GM12878 (cell line): ENCODE data around the gene CREB3L1. TPM values are rescaled to one million over a fixed set of nuclear protein-coding genes. Genes with fewer than 3 reads are reported as not detected.

Experiments used
- ATAC-seq: fragments of 200-7000 bp; cut with Tn5 transposase; 3 replicates; pipeline ENCODE4 v1.9.1; 2020; ENCODE audit warnings: mild to moderate bottlenecking, moderate library complexity
- BruUV-seq: library from RNA; stranded (reverse); fragments of 400-500 nt; replicated peaks from 2 replicates; lab custom pipeline; 2021; lab: Mats Ljungman, UMichigan
- CTCF ChIA-PET: fragments of 300-600 bp; sonication (Branson Sonifier 250); formaldehyde crosslinking; extraction: SDS; loops from one replicate; lab custom pipeline; 2021; ENCODE audit warnings: inconsistent platforms; lab: Yijun Ruan, JAX
- POLR2A ChIA-PET: fragments of 350-600 bp; formaldehyde crosslinking; extraction: SDS; loops from one replicate; lab custom pipeline; 2021; ENCODE audit warnings: inconsistent platforms; lab: Charles Lee
- RAD21 ChIA-PET: fragments of 300-600 bp; sonication (Branson Sonifier 250); formaldehyde crosslinking; loops from one replicate; lab custom pipeline; 2023; ENCODE audit warnings: antibody characterized with exemption; ENCODE audit not compliant: unreplicated experiment; lab: Charles Lee
- SMC1A ChIA-PET: fragments of 300-600 bp; sonication (Branson Sonifier 250); formaldehyde crosslinking; loops from one replicate; lab custom pipeline; 2023; ENCODE audit not compliant: unreplicated experiment, uncharacterized antibody; lab: Charles Lee
- DNase-seq: peaks from one replicate; pipeline ENCODE4 v3.0.0-alpha.2; 2011; ENCODE audit warnings: low read depth, low spot score
- FAIRE-seq: peaks from 3 replicates; lab custom pipeline; 2011; peaks lifted over from hg19 to GRCh38; lab: Jason Lieb, UNC
- H2AFZ ChIP-seq: 2 replicates; pipeline ENCODE4 v1.6.0; 2011; ENCODE audit warnings: low read depth, low read length, control low read depth; ENCODE audit not compliant: control insufficient read depth
- H3K27ac ChIP-seq: 2 replicates; pipeline ENCODE4 v1.5.1; 2011; ENCODE audit warnings: control low read depth; ENCODE audit not compliant: control insufficient read depth, insufficient read depth
- H3K27me3 ChIP-seq, 2 experiments: replicated peaks in 1 of 2; 2 replicates each; pipeline versions ENCODE4 v1.6.0 to v1.6.1; 2011; ENCODE audit warnings: low read length in 1 of 2; ENCODE audit not compliant: control insufficient read depth in 2 of 2, insufficient read depth in 2 of 2
- H3K36me3 ChIP-seq, 2 experiments: 2 replicates each; pipeline ENCODE4 v1.5.1; 2011; ENCODE audit warnings: low read length in 1 of 2; ENCODE audit not compliant: control insufficient read depth in 2 of 2, insufficient read depth in 2 of 2
- H3K4me1 ChIP-seq: 2 replicates; pipeline ENCODE4 v1.6.1; 2011; ENCODE audit warnings: mild to moderate bottlenecking, low read length, moderate library complexity, mixed read lengths; ENCODE audit not compliant: control insufficient read depth, insufficient read depth
- H3K4me2 ChIP-seq: 2 replicates; pipeline ENCODE4 v1.6.0; 2011; ENCODE audit warnings: control low read depth; ENCODE audit not compliant: control insufficient read depth, insufficient read depth
- H3K4me3 ChIP-seq: fragments of 200-600 bp; sonication (generic); 2 replicates; pipeline ENCODE4 v1.5.1; 2016
- H3K79me2 ChIP-seq: 2 replicates; pipeline ENCODE4 v1.6.0; 2011; ENCODE audit warnings: low read length; ENCODE audit not compliant: control insufficient read depth, insufficient read depth
- H3K9ac ChIP-seq: 2 replicates; pipeline ENCODE4 v1.8.0; 2011; ENCODE audit warnings: low read length, control low read depth, mixed read lengths; ENCODE audit not compliant: control insufficient read depth, insufficient read depth
- H3K9me3 ChIP-seq: replicated peaks from 3 replicates; pipeline ENCODE4 v1.5.1; 2011; ENCODE audit warnings: mild to moderate bottlenecking, low read length; ENCODE audit not compliant: control insufficient read depth, insufficient read depth
- H4K20me1 ChIP-seq: 2 replicates; pipeline ENCODE4 v1.6.0; 2011; ENCODE audit not compliant: control insufficient read depth, insufficient read depth
- BCL3 ChIP-seq: IDR thresholded peaks from 2 replicates; pipeline ENCODE4 v1.6.1; 2011; ENCODE audit warnings: borderline replicate concordance, low read depth, mild to moderate bottlenecking, moderate library complexity, low read length; ENCODE audit not compliant: insufficient read depth, poor library complexity, severe bottlenecking
- CHD1 ChIP-seq: IDR thresholded peaks from 2 replicates; pipeline ENCODE4 v1.6.1; 2012; ENCODE audit warnings: low read depth, low read length, improper control_type of control experiment
- CHD4 ChIP-seq: fragments of 200-600 bp; sonication (generic); IDR thresholded peaks from 2 replicates; pipeline ENCODE4 v1.6.1; 2016; ENCODE audit warnings: mild to moderate bottlenecking
- EGR1 ChIP-seq, 2 experiments: IDR thresholded peaks; 1 replicate in 1 of 2; 2 replicates in 1 of 2; pipeline ENCODE4 v1.6.1; 2011 to 2012; ENCODE audit warnings: low read depth in 2 of 2, low read length in 2 of 2, borderline replicate concordance in 1 of 2, mild to moderate bottlenecking in 1 of 2, moderate library complexity in 1 of 2
- FOXM1 ChIP-seq: IDR thresholded peaks from 2 replicates; pipeline ENCODE4 v1.6.1; 2012; ENCODE audit warnings: low read depth, mild to moderate bottlenecking, inconsistent platforms, low read length, moderate library complexity
- MLLT1 ChIP-seq: fragments of 450-650 bp; IDR thresholded peaks from 2 replicates; pipeline ENCODE4 v1.6.1; 2016; ENCODE audit warnings: mild to moderate bottlenecking
- MTA3 ChIP-seq: IDR thresholded peaks from 2 replicates; pipeline ENCODE4 v1.6.1; 2012; ENCODE audit warnings: low read length, inconsistent platforms, borderline replicate concordance
- NR2C1 ChIP-seq: fragments of 450-650 bp; IDR thresholded peaks from 2 replicates; pipeline ENCODE4 v1.6.1; 2017; ENCODE audit warnings: antibody characterized with exemption, mild to moderate bottlenecking, moderate library complexity
- PBX3 ChIP-seq: IDR thresholded peaks from 2 replicates; pipeline ENCODE4 v1.6.1; 2011; ENCODE audit warnings: mild to moderate bottlenecking, low read depth, low read length, moderate library complexity; ENCODE audit not compliant: insufficient replicate concordance
- RFX5 ChIP-seq: IDR thresholded peaks from 2 replicates; pipeline ENCODE4 v1.6.1; 2011; ENCODE audit warnings: low read depth, low read length, improper control_type of control experiment
- WRNIP1 ChIP-seq: IDR thresholded peaks from 2 replicates; pipeline ENCODE4 v1.6.1; 2011; ENCODE audit warnings: low read depth, low read length, improper control_type of control experiment, borderline replicate concordance
- WGBS: methylation state at CpG from one replicate; pipeline ENCODE4 v1.1.6; 2016; ENCODE audit warnings: low lambda C conversion rate; ENCODE audit not compliant: insufficient replicate concordance, insufficient coverage; ENCODE audit errors: missing lambda C conversion rate; 5-methylcytosine and 5-hydroxymethylcytosine counted together
- in situ Hi-C: fragments of 300-500 bp; cut with MboI; formaldehyde crosslinking; loops from 9 replicates; pipeline ENCODE4 v1.14.3; 2018; ENCODE audit warnings: mixed read lengths
- intact Hi-C: fragments of 100-400 bp; cut with micrococcal nuclease; formaldehyde crosslinking; loops from one replicate; pipeline ENCODE4 v1.14.2; 2022; ENCODE audit not compliant: unreplicated experiment
- polyA plus RNA-seq, 11 experiments: library from polyadenylated mRNA; depleted of rRNA in 4 of 11; unstranded in 6 of 11; stranded (reverse) in 5 of 11; fragments of >200 nt; fragmentation: Nextera tagmentation in 4 of 11; fragmentation: Illumina TruSeq in 1 of 11; extraction: Ambion mirVana in 4 of 11; extraction: Trizol in 1 of 11; gene quantifications; 1 replicate in 1 of 11; 2 replicates in 10 of 11; pipeline versions ENCODE4 v1.2.1 to v1.2.3, GENCODE V29; 2011 to 2016; ENCODE audit warnings: inconsistent platforms in 2 of 11, missing spikeins in 2 of 11, low read depth in 1 of 11
- total RNA-seq, 4 experiments: library from RNA; depleted of rRNA in 3 of 4; stranded (reverse); fragments of >200 nt in 3 of 4; fragmentation: Illumina TruSeq in 1 of 4; extraction: Trizol in 1 of 4; gene quantifications; 2 replicates each; pipeline versions ENCODE4 v1.2.1 to v1.2.3, GENCODE V29; 2013 to 2021
- TF ChIP-seq, protein P1 (sequence below): IDR thresholded peaks from 2 replicates; pipeline ENCODE4 v1.6.1; 2012; ENCODE audit warnings: mild to moderate bottlenecking, low read depth, low read length

Gene CREB3L1
- total and polyA plus RNA-seq, 10 of the 15 experiments (the other 5 are each of a cell fraction or from before 2014, with no cell fraction given), result 0.03 to 1.4 (median 0.22) TPM

GRCh38 chr11:46307785-46308341 is 30.4 kb downstream of the CREB3L1 start:
- in situ Hi-C loops (no loop called here), intact Hi-C loops (loop anchor here (1.0 to 10.0 kb wide), 5 partner anchors 61 to 343 kb away; partner anchors contain the start of gene PHF21A)
- ChIA-PET RAD21 (interaction anchor here (0.6 to 14.8 kb wide), 7 partner anchors 11 to 1342 kb away, joined by 4 to 316 read pairs (median 7); partner anchors contain the start of gene CREB3L1), SMC1A (interaction anchor here (0.7 to 7.0 kb wide), 15 partner anchors 8 to 343 kb away, joined by 3 to 120 read pairs (median 4); no protein-coding TSS in a partner anchor), CTCF (interaction anchor here (0.5 to 14.4 kb wide), 24 partner anchors 8 to 342 kb away, joined by 3 to 626 read pairs (median 6); partner anchors contain the start of genes CREB3L1 and DGKZ), POLR2A (interaction anchor here (0.5 to 1.3 kb wide), 4 partner anchors 11 to 182 kb away, joined by 3 to 5 read pairs (median 4); no protein-coding TSS in a partner anchor)
- no peak for DNase-seq
- Histone ChIP-seq H3K27me3 (no peaks in the 10 kb centered on the region; a peak in 1 of 4 replicates), H3K9me3 (no peaks in the 10 kb centered on the region), H3K36me3 (no peaks in the 10 kb centered on the region), H3K9ac (no peak overlapping the region), H2AFZ (no peak overlapping the region), H3K79me2 (no peaks in the 10 kb centered on the region), H3K4me3 (no peak overlapping the region), H3K27ac (no peak overlapping the region), H3K4me1 (peaks cover 10% of the 10 kb centered on the region), H3K4me2 (no peak overlapping the region), H4K20me1 (no peaks in the 10 kb centered on the region)
- WGBS, result 45% methylated on average over 12 of the region's 14 CpGs
- BruUV-seq, result no TSS peak
- no peak for ATAC-seq
- no peak for TF ChIP-seq CHD4
- no peak for TF ChIP-seq WRNIP1
- TF ChIP-seq PBX3, result no peak
- TF ChIP-seq CHD1, result no peak
- TF ChIP-seq MTA3, result no peak
- TF ChIP-seq NR2C1, result no peak
- TF ChIP-seq, protein P1, sequence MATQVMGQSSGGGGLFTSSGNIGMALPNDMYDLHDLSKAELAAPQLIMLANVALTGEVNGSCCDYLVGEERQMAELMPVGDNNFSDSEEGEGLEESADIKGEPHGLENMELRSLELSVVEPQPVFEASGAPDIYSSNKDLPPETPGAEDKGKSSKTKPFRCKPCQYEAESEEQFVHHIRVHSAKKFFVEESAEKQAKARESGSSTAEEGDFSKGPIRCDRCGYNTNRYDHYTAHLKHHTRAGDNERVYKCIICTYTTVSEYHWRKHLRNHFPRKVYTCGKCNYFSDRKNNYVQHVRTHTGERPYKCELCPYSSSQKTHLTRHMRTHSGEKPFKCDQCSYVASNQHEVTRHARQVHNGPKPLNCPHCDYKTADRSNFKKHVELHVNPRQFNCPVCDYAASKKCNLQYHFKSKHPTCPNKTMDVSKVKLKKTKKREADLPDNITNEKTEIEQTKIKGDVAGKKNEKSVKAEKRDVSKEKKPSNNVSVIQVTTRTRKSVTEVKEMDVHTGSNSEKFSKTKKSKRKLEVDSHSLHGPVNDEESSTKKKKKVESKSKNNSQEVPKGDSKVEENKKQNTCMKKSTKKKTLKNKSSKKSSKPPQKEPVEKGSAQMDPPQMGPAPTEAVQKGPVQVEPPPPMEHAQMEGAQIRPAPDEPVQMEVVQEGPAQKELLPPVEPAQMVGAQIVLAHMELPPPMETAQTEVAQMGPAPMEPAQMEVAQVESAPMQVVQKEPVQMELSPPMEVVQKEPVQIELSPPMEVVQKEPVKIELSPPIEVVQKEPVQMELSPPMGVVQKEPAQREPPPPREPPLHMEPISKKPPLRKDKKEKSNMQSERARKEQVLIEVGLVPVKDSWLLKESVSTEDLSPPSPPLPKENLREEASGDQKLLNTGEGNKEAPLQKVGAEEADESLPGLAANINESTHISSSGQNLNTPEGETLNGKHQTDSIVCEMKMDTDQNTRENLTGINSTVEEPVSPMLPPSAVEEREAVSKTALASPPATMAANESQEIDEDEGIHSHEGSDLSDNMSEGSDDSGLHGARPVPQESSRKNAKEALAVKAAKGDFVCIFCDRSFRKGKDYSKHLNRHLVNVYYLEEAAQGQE, result no peak
- TF ChIP-seq RFX5, result no peak
- no peak for TF ChIP-seq FOXM1
- TF ChIP-seq MLLT1, result no peak
- no peak for TF ChIP-seq BCL3
- no peak for TF ChIP-seq EGR1 (IDR thresholded peaks at IDR 0.05; ENCODE audit: borderline replicate concordance in 1 of 2, low read depth in 2 of 2, low read length in 2 of 2)
- FAIRE-seq, result no peak
